ENCODE data around the gene ZNF619.

ZNF619 gene

DNA sequence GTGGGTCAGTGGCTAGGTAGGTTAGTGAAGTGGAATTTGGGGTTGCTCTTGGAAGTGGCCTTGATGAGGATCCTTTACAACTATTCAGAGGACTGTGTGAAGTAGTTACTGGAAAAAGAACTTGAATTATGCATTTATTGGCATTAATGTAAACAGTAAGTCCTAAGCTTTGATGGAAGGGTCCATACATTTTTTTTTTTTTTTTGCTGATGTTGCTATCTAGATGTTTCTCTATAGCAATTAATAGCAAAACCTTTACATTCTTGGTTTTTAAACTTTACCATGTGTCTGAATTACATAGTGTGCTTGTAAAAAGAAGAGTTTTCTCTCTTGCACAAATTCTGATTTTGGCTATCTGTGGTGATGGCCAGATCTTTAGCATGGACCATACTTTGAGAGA lies 57.4 kb downstream of the ZNF619 start:
- no peak for DNase-seq (ENCODE audit: low read depth in 2 of 2)
